Measurements from ENCODE around the gene MVD. TPM values are rescaled to one million over a fixed set of nuclear protein-coding genes. Genes with fewer than 3 reads are reported as not detected.

The MVD gene
- total RNA-seq, 1 donor from 2014 or later, result 23.9 TPM

- ATAC-seq, result no peak
- intact Hi-C loops (cut with micrococcal nuclease), result no loop called here
- no peak for DNase-seq
Measured at GRCh38 chr16:88662222-88662842, 559 bp downstream of the MVD start.

GRCh38 chr16:88661468-88661867 lies 1.4 kb downstream of the MVD start:
- ATAC-seq, result no peak
- no peak for DNase-seq
- intact Hi-C loops (cut with micrococcal nuclease), result no loop called here

- intact Hi-C loops (cut with micrococcal nuclease), result no loop called here
- no peak for DNase-seq
- no peak for ATAC-seq
Measured at GRCh38 chr16:88659160-88659559, 3.7 kb downstream of the MVD start.

- intact Hi-C loops (cut with micrococcal nuclease), result no loop called here
- DNase-seq (no peak), ATAC-seq (no peak)
Measured at GRCh38 chr16:88658714-88659113, 4.2 kb downstream of the MVD start.

GRCh38 chr16:88657371-88657770 lies 5.5 kb downstream of the MVD start:
- ATAC-seq (no peak), DNase-seq (no peak)
- intact Hi-C loops (cut with micrococcal nuclease), result no loop called here

- ATAC-seq (no peak), DNase-seq (no peak)
- intact Hi-C loops (cut with micrococcal nuclease), result no loop called here
Measured at GRCh38 chr16:88656291-88656980, 6.5 kb downstream of the MVD start.

- DNase-seq (no peak), ATAC-seq (no peak)
- intact Hi-C loops (cut with micrococcal nuclease), result no loop called here
Measured at GRCh38 chr16:88655733-88656281, 7.1 kb downstream of the MVD start.

GRCh38 chr16:88655053-88655732 lies 7.7 kb downstream of the MVD start:
- ATAC-seq (no peak), DNase-seq (no peak)
- intact Hi-C loops (cut with micrococcal nuclease), result no loop called here

GRCh38 chr16:88654363-88655052 lies 8.4 kb downstream of the MVD start:
- no peak for DNase-seq
- intact Hi-C loops (cut with micrococcal nuclease), result no loop called here
- ATAC-seq, result no peak

- intact Hi-C loops (cut with micrococcal nuclease), result no loop called here
- DNase-seq (no peak), ATAC-seq (no peak)
Measured at GRCh38 chr16:88653596-88654362, 9.1 kb downstream of the MVD start.

- no peak for DNase-seq
- no peak for ATAC-seq
- intact Hi-C loops (cut with micrococcal nuclease), result no loop called here
Measured at GRCh38 chr16:88653101-88653500, 9.8 kb downstream of the MVD start.

GRCh38 chr16:88652762-88653063 lies 10.2 kb downstream of the MVD start:
- no peak for ATAC-seq
- DNase-seq, result no peak
- intact Hi-C loops (cut with micrococcal nuclease), result no loop called here

GRCh38 chr16:88651989-88652761 lies 10.7 kb downstream of the MVD start:
- ATAC-seq (no peak), DNase-seq (no peak)
- intact Hi-C loops (cut with micrococcal nuclease), result no loop called here

GRCh38 chr16:88651276-88651988 lies 11.5 kb downstream of the MVD start:
- DNase-seq (peak; percentile 67), ATAC-seq (peak; percentile 34)
- intact Hi-C loops (cut with micrococcal nuclease), result no loop called here

GRCh38 chr16:88650749-88651275 lies 12.1 kb downstream of the MVD start, which contains the start of gene CYBA:
Gene CYBA, minus strand, starts transcription at chr16:88651053. Its CDS starts 40 bp downstream, at chr16:88651013.
- intact Hi-C loops (cut with micrococcal nuclease), result no loop called here
- peak; percentile 88 for DNase-seq
- peak; percentile 91 for ATAC-seq

- DNase-seq (no peak), ATAC-seq (peak; percentile 48)
- intact Hi-C loops (cut with micrococcal nuclease), result no loop called here
Measured at GRCh38 chr16:88649924-88650748, 12.8 kb downstream of the MVD start.

Measured in left ventricle myocardium superior (tissue), 1 donor.